IPS-15b (cell line): ENCODE data around the gene RAPH1.
"Not testable (repeated sequence)": the region's sequence is repeated elsewhere in the genome, so short reads cannot be mapped to it uniquely, and the experiment has no call there.

Source experiments
- H3K27me3 ChIP-seq: one replicate; pipeline ENCODE4 v1.6.1; 2013; ENCODE audit warnings: low read length; ENCODE audit not compliant: control insufficient read depth, insufficient read depth
- H3K36me3 ChIP-seq: one replicate; pipeline ENCODE4 v1.6.1; 2013; ENCODE audit warnings: low read length; ENCODE audit not compliant: control insufficient read depth, insufficient read depth
- H3K4me1 ChIP-seq: one replicate; pipeline ENCODE4 v1.6.1; 2013; ENCODE audit warnings: mild to moderate bottlenecking, low read length; ENCODE audit not compliant: control insufficient read depth, insufficient read depth
- H3K4me3 ChIP-seq: one replicate; pipeline ENCODE4 v1.5.1; 2013; ENCODE audit warnings: low read depth, low read length
- H3K9ac ChIP-seq: one replicate; pipeline ENCODE4 v1.6.1; 2013; ENCODE audit warnings: low read depth, mild to moderate bottlenecking, low read length
- H3K9me3 ChIP-seq: one replicate; pipeline ENCODE4 v1.6.1; 2013; ENCODE audit warnings: mild to moderate bottlenecking, low read length; ENCODE audit not compliant: control insufficient read depth, insufficient read depth

RAPH1 gene

DNA sequence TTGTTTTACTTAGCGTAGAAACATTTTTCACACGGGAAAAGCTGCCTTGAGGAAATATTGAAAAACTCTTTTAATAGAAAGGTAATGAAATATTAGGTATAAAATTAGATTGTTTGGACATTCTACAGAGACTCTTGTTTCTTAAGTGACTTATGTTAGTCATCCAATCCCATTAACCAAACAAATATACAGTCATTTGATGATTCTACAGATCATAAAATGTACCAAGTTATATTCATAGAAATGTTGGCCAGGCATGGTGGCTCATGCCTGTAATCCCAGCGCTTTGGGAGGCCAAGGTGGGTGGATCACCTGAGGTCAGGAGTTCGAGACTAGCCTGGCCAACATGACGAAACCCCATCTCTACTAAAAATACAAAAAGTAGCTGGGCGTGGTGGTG lies 146.9 kb downstream of the RAPH1 start:
- H3K4me3 ChIP-seq, H3K9me3 ChIP-seq, H3K9ac ChIP-seq, H3K4me1 ChIP-seq, H3K36me3 ChIP-seq, H3K27me3 ChIP-seq: not testable (repeated sequence)

GRCh38 chr2:203383038-203383437 lies 152.1 kb downstream of the RAPH1 start:
- Histone ChIP-seq H3K4me1 (no peaks in the 10 kb centered on the region), H3K9ac (no peak overlapping the region), H3K4me3 (no peak overlapping the region), H3K36me3 (no peaks in the 10 kb centered on the region), H3K9me3 (no peaks in the 10 kb centered on the region), H3K27me3 (no peaks in the 10 kb centered on the region)

DNA sequence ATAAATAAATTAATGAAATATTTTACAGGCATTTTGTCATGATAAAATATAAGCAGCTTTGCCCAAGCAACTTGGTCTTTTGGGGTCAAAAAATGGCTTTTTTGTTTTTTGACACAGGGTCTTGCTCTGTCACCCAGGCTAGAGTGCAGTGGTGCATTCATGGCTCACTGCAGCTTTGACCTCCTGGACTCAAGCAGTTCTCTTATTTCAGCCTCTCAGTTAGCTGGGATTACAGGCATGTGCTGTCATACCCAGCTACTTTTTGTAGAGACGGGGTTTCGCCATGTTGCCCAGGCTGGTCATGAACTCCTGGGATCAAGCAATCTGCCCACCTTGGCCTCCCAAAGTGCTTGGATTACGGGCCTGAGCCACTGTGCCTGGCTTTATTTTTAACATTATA lies 155.9 kb downstream of the RAPH1 start:
- no peaks in the 10 kb centered on the region for H3K4me1 ChIP-seq
- H3K36me3 ChIP-seq, result no peaks in the 10 kb centered on the region
- no peak overlapping the region for H3K9ac ChIP-seq
- H3K9me3 ChIP-seq, result no peaks in the 10 kb centered on the region
- no peaks in the 10 kb centered on the region for H3K27me3 ChIP-seq
- H3K4me3 ChIP-seq, result no peak overlapping the region

DNA sequence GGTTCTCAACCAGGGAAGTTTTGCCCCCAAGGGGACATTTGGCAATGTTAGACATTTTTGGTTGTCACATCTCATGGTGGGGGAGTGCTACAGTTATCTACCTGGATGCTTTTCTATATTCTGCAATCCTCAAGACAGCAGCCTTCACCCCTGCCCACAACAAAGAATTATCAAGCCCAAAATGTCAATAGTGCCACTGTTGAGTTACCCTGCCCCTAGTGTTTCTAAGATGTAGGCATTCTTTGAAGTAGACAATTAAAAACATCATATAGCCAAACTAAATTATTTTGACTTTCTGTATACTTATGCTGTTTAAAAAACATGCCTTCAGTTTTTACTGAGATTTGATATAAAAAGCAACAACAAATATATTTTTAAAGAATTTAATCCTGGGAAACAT lies 158.9 kb downstream of the RAPH1 start:
- no peaks in the 10 kb centered on the region for H3K36me3 ChIP-seq

GRCh38 chr2:203372706-203373105 lies 162.4 kb downstream of the RAPH1 start:
- not testable (repeated sequence) for H3K9me3 ChIP-seq, H3K9ac ChIP-seq, H3K4me1 ChIP-seq, H3K27me3 ChIP-seq, H3K4me3 ChIP-seq, H3K36me3 ChIP-seq

More for the DNA sequence above, 158.9 kb downstream of the RAPH1 start:
- Histone ChIP-seq H3K4me3 (no peak overlapping the region), H3K9ac (no peak overlapping the region), H3K9me3 (no peaks in the 10 kb centered on the region), H3K27me3 (no peaks in the 10 kb centered on the region), H3K4me1 (no peaks in the 10 kb centered on the region)

GRCh38 chr2:203366639-203367466 lies 168.2 kb downstream of the RAPH1 start:
- H3K9ac ChIP-seq, result no peak overlapping the region
- no peak overlapping the region for H3K4me3 ChIP-seq
- H3K4me1 ChIP-seq, result no peaks in the 10 kb centered on the region
- H3K27me3 ChIP-seq, result no peaks in the 10 kb centered on the region
- H3K36me3 ChIP-seq, result no peaks in the 10 kb centered on the region
- no peaks in the 10 kb centered on the region for H3K9me3 ChIP-seq

GRCh38 chr2:203361922-203362321 lies 173.2 kb downstream of the RAPH1 start:
- no peak overlapping the region for H3K9ac ChIP-seq

GRCh38 chr2:203361495-203361894 lies 173.6 kb downstream of the RAPH1 start:
- Histone ChIP-seq H3K27me3 (no peaks in the 10 kb centered on the region), H3K9me3 (no peaks in the 10 kb centered on the region)

More at GRCh38 chr2:203361922-203362321, 173.2 kb downstream of the RAPH1 start:
- no peaks in the 10 kb centered on the region for H3K36me3 ChIP-seq
- H3K9me3 ChIP-seq, result no peaks in the 10 kb centered on the region
- peaks cover 4% of the 10 kb centered on the region for H3K4me1 ChIP-seq
- H3K4me3 ChIP-seq, result no peak overlapping the region
- no peaks in the 10 kb centered on the region for H3K27me3 ChIP-seq

DNA sequence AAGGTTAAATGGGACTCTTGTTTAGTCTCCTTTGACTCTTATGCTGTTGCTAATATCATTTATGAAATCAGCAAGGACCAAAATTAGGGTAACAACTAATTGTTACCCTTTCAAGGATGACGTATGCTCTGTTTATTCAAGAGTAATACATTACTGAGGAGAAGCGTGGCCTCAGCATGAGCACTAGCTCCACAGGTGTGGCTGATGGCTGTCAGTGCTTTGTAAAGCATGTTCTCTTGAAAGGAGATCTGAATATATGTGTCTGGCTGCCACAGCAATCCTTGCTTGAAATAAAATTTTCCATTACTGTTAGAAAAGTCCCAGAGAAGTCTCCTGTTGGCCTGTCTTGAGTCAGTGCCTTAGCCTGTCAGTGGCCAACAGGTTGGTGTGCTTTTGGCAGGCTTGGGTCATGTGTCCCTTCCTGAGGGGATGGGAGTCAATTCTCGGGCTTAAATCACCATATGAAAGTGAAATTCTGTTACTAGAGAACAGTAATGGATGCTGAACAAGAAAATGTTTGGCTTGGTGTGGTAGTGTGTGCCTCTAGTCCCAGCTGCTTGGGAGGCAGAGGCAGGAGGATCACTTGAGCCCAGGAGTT lies 174.2 kb downstream of the RAPH1 start:
- H3K27me3 ChIP-seq, result no peaks in the 10 kb centered on the region
- H3K4me1 ChIP-seq, result peaks cover 4% of the 10 kb centered on the region
- no peak overlapping the region for H3K4me3 ChIP-seq
- no peak overlapping the region for H3K9ac ChIP-seq
- no peaks in the 10 kb centered on the region for H3K9me3 ChIP-seq
- no peaks in the 10 kb centered on the region for H3K36me3 ChIP-seq

More at GRCh38 chr2:203361495-203361894, 173.6 kb downstream of the RAPH1 start:
- peaks cover 4% of the 10 kb centered on the region for H3K4me1 ChIP-seq
- no peaks in the 10 kb centered on the region for H3K36me3 ChIP-seq
- H3K4me3 ChIP-seq, result no peak overlapping the region
- no peak overlapping the region for H3K9ac ChIP-seq

DNA sequence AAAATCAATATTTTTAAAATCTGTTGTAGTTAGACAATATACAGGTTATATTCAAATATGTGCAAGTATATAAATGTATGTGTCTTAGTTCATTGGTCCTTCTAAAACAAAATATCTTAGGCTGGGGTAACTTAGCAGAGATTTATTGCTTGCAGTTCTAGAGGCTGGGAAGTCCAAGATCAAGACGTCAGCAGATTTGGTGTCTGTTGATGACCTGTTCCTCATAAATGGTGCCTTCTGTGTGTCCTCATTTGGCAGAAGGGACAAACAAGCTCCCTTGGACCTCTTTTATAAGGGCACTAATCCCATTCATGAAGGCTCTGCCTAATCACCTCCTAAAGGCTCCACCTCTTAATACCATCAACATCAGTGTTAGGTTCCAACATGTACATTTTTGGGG lies 175.7 kb downstream of the RAPH1 start:
- H3K4me3 ChIP-seq, result no peak overlapping the region
- H3K27me3 ChIP-seq, result no peaks in the 10 kb centered on the region
- no peaks in the 10 kb centered on the region for H3K9me3 ChIP-seq
- peaks cover 4% of the 10 kb centered on the region for H3K4me1 ChIP-seq
- H3K36me3 ChIP-seq, result no peaks in the 10 kb centered on the region
- no peak overlapping the region for H3K9ac ChIP-seq

DNA sequence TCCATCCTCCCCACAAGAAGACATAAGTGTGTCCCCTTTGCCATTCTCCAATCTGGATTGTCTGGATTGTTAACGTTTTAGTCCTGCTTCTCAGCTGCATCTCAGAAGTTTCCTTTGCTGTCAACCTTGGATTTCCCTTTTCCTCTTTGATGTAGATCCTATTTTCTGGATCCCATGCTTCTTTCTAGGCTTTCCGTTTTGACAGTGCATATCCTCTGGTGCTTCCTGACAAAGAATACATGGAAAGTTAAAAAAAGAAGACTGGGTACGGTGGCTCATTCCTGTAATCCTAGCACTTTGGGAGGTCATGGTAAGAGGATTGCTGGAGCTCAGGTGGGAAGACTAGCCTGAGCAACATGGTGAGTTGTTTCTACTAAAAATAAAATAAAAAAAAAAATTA lies 180.1 kb downstream of the RAPH1 start:
- H3K9ac ChIP-seq, result no peak overlapping the region
- H3K9me3 ChIP-seq, result no peaks in the 10 kb centered on the region
- H3K27me3 ChIP-seq, result no peaks in the 10 kb centered on the region
- no peaks in the 10 kb centered on the region for H3K4me1 ChIP-seq
- H3K36me3 ChIP-seq, result no peaks in the 10 kb centered on the region
- H3K4me3 ChIP-seq, result no peak overlapping the region

DNA sequence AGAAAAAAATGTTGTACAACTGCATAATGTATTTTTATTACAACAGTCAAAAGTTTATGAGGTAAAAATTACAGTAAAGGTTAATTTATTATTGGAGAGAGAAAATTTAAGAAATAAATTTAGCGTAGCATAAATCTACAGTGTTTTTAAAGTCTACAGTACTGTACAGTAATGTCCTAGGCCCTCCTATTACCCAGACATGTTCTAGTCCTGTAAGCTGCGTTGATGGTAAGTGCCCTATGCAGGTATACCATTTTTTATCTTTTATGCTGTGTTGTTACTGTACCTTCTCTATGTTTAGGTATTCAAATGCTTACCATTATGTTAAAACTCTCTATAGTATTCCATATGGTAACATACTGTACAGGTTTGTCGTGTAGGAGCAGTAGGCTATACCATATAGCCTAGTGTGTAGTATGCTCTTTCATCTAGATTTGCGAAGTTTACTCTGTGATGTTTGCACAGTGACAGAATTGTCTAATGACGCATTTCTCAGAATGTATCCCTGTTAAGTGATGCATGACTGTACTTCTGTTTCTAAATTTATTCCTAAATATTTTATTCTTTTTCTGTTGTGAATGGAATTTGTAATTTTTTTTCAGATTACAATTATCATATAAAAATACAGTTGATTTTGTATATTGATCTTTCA lies 182.4 kb downstream of the RAPH1 start:
- no peak overlapping the region for H3K9ac ChIP-seq
- no peaks in the 10 kb centered on the region for H3K36me3 ChIP-seq
- H3K9me3 ChIP-seq, result no peaks in the 10 kb centered on the region
- H3K27me3 ChIP-seq, result no peaks in the 10 kb centered on the region
- H3K4me1 ChIP-seq, result no peaks in the 10 kb centered on the region
- no peak overlapping the region for H3K4me3 ChIP-seq
